Activated T-cell treated with anti-CD3 and anti-CD28 coated beads for 48 hours (primary cell): Measurements from ENCODE around the gene TBC1D4.

Source experiments
- DNase-seq: peaks from one replicate; pipeline ENCODE4 v3.0.0-alpha.2; 2020; ENCODE audit warnings: low read depth

TBC1D4 gene

GRCh38 chr13:75391432-75392100 lies 90.4 kb downstream of the TBC1D4 start:
- no peak for DNase-seq

GRCh38 chr13:75390229-75390628 lies 91.7 kb downstream of the TBC1D4 start:
- no peak for DNase-seq

GRCh38 chr13:75385708-75386083 lies 96.3 kb downstream of the TBC1D4 start:
- no peak for DNase-seq

- no peak for DNase-seq
Measured at GRCh38 chr13:75384879-75385707, 96.9 kb downstream of the TBC1D4 start.

- DNase-seq = no peak
Measured at GRCh38 chr13:75383064-75383715, 98.8 kb downstream of the TBC1D4 start.

DNA sequence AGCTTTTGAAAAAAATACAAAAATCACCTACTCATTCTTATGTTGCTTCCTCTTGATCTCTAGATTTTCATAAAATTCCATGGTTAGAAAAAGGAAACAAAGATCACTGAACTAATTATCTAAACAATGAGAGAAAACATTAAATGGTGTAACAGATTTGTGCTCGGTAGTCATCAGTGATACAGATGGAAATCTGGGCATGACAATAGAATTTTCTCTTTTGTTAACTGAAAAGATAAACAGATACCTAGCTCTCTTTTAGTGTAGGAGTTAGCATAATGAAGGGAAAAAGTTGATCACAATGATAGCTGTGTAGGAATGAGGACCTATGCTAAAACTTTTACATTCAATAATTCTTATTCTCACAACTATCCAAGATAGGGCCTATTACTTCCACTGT lies 103.7 kb downstream of the TBC1D4 start:
- no peak for DNase-seq

DNA sequence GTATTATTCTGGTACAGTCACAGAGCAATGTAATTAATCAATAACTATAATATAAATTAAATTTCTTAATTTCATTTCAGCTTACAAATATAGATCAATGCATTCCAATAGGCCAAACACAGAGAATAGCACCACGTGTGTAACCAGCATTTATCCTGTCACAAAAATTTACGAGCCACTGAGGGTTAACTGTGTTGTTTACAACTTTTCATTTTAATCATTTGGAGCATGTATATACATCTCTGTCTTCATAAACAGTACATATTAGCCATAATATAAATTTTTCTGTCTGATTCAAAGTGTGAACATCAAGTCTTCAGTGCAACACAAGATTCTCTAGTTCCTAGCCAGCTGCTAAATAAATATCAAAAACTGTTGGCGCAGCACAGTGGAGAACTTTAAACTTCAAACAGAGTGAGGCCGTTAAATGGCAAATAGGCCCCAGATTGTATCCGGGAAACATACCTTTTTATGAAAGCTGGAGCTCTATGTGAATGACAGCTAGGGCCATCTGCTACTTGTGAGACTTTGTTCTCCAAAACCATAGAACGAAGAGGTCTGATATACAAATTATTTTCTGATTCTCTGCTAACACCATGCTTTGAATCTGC lies 105.1 kb downstream of the TBC1D4 start:
- DNase-seq = no peak

- no peak for DNase-seq
Measured at GRCh38 chr13:75375329-75375728, 106.6 kb downstream of the TBC1D4 start.

- DNase-seq = no peak
Measured at GRCh38 chr13:75373988-75374387, 108.0 kb downstream of the TBC1D4 start.

- no peak for DNase-seq
Measured at GRCh38 chr13:75372923-75373841, 108.8 kb downstream of the TBC1D4 start.

DNA sequence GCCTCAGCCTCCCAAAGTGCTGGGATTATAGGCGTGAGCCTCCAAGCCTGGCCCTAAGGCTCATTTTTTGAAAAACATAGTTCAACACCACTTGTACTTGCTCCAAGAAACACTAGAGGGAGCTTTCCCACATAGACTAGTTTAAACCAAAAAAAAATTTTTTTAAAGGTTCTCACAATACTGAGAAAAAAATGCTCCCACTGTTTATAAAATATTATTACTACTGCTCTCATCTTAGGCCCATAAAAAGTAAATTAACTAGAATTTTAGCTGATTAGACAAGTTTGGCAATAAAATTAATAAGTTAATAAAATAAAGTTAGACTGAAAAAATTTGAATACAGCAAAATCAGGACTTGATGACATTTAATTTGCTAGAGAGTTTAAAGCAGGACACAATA lies 109.5 kb downstream of the TBC1D4 start:
- no peak for DNase-seq

DNA sequence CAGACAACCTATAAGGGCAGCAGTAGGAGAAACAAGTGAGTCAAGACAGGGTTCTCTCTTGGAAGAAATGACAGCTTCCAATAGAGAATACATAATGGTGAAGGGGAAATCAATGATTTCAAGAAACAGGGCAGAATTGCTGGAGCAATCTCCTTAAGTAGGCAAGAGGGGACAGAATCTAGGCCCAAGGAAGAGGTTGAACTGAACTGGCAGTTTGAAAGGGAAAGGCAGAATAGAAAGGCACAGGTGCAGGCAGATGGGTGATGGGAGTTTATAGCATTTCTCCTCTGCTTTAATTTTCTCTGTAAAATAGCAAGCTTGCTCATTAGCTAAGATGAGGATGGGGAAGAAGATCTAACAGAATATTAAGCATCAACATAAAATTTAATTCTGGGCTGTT lies 110.8 kb downstream of the TBC1D4 start:
- DNase-seq = no peak

GRCh38 chr13:75370774-75371173 lies 111.2 kb downstream of the TBC1D4 start:
- no peak for DNase-seq

GRCh38 chr13:75369981-75370380 lies 112.0 kb downstream of the TBC1D4 start:
- DNase-seq = no peak

GRCh38 chr13:75368167-75368566 lies 113.8 kb downstream of the TBC1D4 start:
- no peak for DNase-seq

- DNase-seq = no peak
Measured at GRCh38 chr13:75366380-75367280, 115.3 kb downstream of the TBC1D4 start.

DNA sequence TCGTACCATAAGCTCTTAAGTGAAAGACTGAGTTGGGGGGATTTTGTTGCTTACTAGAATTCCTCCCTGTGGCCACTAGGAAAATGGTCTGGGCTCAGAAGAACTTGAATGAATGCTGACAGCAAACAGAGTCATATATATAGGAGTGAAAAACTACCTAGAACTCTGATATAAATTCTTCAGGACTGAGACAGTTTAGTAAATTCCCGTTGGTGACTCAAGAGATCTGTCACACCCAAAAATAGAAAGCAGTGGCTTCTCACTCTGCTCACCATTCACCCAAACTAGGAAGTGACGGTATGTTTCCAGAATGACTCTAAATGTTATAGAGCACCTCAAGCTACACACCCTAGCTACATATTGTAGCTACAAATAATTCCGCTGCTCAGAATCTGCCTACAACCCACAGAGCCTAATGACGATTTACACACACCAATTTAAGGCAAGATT lies 116.2 kb downstream of the TBC1D4 start:
- DNase-seq = no peak

- DNase-seq = no peak
Measured at GRCh38 chr13:75364131-75364713, 117.7 kb downstream of the TBC1D4 start.

DNA sequence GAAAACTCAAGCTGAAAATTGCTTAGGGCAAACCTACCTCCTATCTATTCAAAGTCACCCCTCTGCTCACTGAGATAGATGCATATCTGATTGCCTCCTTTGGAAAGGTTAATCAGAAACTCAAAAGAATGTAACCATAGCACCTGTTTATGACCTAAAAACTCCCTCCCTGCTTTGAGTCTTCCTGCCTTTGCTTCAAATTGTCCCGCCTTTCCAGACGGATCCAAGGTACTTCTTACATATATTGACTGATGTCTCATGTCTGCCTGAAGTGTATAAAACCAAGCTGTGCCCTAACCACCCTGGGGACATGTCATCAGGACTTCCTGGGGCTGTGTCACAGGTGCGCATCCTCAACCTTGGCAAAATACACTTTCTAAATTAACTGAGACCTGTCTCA lies 118.6 kb downstream of the TBC1D4 start:
- no peak for DNase-seq

- no peak for DNase-seq
Measured at GRCh38 chr13:75362026-75362425, 119.9 kb downstream of the TBC1D4 start.
